ENCODE measurements around the gene SRGAP1. TPM values are rescaled to one million over a fixed set of nuclear protein-coding genes. Genes with fewer than 3 reads are reported as not detected.
"Not testable (repeated sequence)": the region's sequence is repeated elsewhere in the genome, so short reads cannot be mapped to it uniquely, and the experiment has no call there.

Gene SRGAP1
- total and polyA plus RNA-seq, 2 experiments from 2014 or later: 13.0 to 29.4 TPM

DNA sequence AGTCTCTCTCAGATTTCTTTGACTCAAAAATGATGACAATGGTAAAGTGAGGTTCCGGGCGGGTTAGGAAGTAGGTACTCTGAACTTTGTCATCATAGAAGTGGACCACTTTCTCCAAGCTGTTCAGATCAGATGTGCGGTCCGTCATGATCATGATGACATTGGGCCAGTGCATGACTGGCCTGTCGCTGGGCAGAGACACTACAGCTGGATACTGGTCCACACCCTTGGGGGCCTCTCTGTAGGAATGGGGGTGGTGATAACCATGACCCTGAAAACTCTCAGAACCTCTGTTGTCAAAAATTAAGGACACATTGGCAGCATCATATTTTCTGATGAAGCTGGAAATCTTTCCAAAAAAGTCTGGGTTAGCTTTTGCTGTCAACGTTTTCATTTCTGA is 349.4 kb downstream of the SRGAP1 start:
- H3K36me3 ChIP-seq (ENCODE audit: low read depth): no peaks in the 10 kb centered on the region
- H4K20me1 ChIP-seq (ENCODE audit: insufficient read depth): no peaks in the 10 kb centered on the region
- H3K9me3 ChIP-seq (ENCODE audit: low read depth): no peaks in the 10 kb centered on the region
- in situ Hi-C loops (cut with MboI): no loop called here
- no peaks in the 10 kb centered on the region for H3K4me1 ChIP-seq (ENCODE audit: insufficient read depth)
- no peak overlapping the region for H2AFZ ChIP-seq
- 88 to 91% methylated on average over 6 of the region's 6 CpGs for WGBS, 2 experiments (ENCODE audit: low coverage in 1 of 2, low lambda C conversion rate in 2 of 2, missing lambda C conversion rate in 2 of 2)
- no peak for DNase-seq
- H3K27ac ChIP-seq: no peak overlapping the region
- H3K79me2 ChIP-seq (ENCODE audit: insufficient read depth): no peaks in the 10 kb centered on the region
- no peak for TF ChIP-seq EZH2phosphoT487 (IDR thresholded peaks at IDR 0.05; ENCODE audit: insufficient read depth, low read depth)
- TF ChIP-seq EZH2 (IDR thresholded peaks at IDR 0.05; ENCODE audit: insufficient read depth, poor library complexity, severe bottlenecking): no peak
- no peaks in the 10 kb centered on the region for H3K27me3 ChIP-seq (replicated peaks; ENCODE audit: insufficient read depth)
- H3K4me2 ChIP-seq (ENCODE audit: unreplicated experiment): no peak overlapping the region
- H3K9ac ChIP-seq: no peak overlapping the region
- H3K9me2 ChIP-seq (ENCODE audit: insufficient read depth): no peaks in the 10 kb centered on the region
- no peak overlapping the region for H3K4me3 ChIP-seq
- H3F3A ChIP-seq (ENCODE audit: insufficient read depth): no peaks in the 10 kb centered on the region

GRCh38 chr12:64194333-64195149 is 350.0 kb downstream of the SRGAP1 start:
- H3K4me1 ChIP-seq (ENCODE audit: insufficient read depth): no peaks in the 10 kb centered on the region
- no peaks in the 10 kb centered on the region for H3K36me3 ChIP-seq (ENCODE audit: low read depth)
- no peak overlapping the region for H3K27ac ChIP-seq
- no peak overlapping the region for H3K9ac ChIP-seq
- no peak for DNase-seq
- no peaks in the 10 kb centered on the region for H3K79me2 ChIP-seq (ENCODE audit: insufficient read depth)
- H3K4me3 ChIP-seq: no peak overlapping the region
- H3K27me3 ChIP-seq (replicated peaks; ENCODE audit: insufficient read depth): no peaks in the 10 kb centered on the region
- no peak overlapping the region for H2AFZ ChIP-seq
- H4K20me1 ChIP-seq (ENCODE audit: insufficient read depth): no peaks in the 10 kb centered on the region
- no peaks in the 10 kb centered on the region for H3K9me3 ChIP-seq (ENCODE audit: low read depth)
- H3K9me2 ChIP-seq (ENCODE audit: insufficient read depth): no peaks in the 10 kb centered on the region
- no peak for TF ChIP-seq EZH2 (IDR thresholded peaks at IDR 0.05; ENCODE audit: insufficient read depth, poor library complexity, severe bottlenecking)
- no peak for TF ChIP-seq EZH2phosphoT487 (IDR thresholded peaks at IDR 0.05; ENCODE audit: insufficient read depth, low read depth)
- no peak overlapping the region for H3K4me2 ChIP-seq (ENCODE audit: unreplicated experiment)
- in situ Hi-C loops (cut with MboI): no loop called here
- H3F3A ChIP-seq (ENCODE audit: insufficient read depth): no peaks in the 10 kb centered on the region
- WGBS, 2 experiments (ENCODE audit: low coverage in 1 of 2, low lambda C conversion rate in 2 of 2, missing lambda C conversion rate in 2 of 2): 83 to 84% methylated on average over 7 of the region's 7 CpGs

- H3K9me2 ChIP-seq (ENCODE audit: insufficient read depth); H4K20me1 ChIP-seq (ENCODE audit: insufficient read depth); H3K9ac ChIP-seq; H3K4me2 ChIP-seq (ENCODE audit: unreplicated experiment); H3K4me3 ChIP-seq; H3K79me2 ChIP-seq (ENCODE audit: insufficient read depth); H3K27ac ChIP-seq; in situ Hi-C loops (cut with MboI); H2AFZ ChIP-seq; DNase-seq; H3K9me3 ChIP-seq (ENCODE audit: low read depth); H3K4me1 ChIP-seq (ENCODE audit: insufficient read depth); H3K27me3 ChIP-seq (replicated peaks; ENCODE audit: insufficient read depth); H3F3A ChIP-seq (ENCODE audit: insufficient read depth); H3K36me3 ChIP-seq (ENCODE audit: low read depth): not testable (repeated sequence)
- 81 to 85% methylated on average over 8 to 10 of the region's 15 CpGs for WGBS, 2 experiments (ENCODE audit: low coverage in 1 of 2, low lambda C conversion rate in 2 of 2, missing lambda C conversion rate in 2 of 2)
Measured at GRCh38 chr12:64195841-64196240, 351.3 kb downstream of the SRGAP1 start.

DNA sequence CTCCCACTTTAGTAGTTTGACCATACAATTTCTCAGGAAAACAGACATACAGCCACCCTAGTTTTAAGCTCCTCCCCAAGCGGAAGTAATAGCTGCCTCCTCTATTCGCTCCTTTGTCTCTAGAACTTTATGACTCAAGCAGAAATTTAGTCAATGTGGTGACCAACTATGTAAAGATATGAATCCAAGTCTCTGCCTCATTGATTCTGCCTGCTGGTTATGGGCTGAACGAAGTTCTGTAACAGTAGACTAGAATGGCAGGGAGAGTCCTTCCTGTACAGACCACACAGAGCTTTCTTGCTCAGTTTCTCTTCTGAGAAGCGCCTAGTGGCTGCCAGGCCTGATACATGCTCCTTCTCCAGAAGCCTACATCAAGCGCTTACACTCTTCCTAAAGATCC is 358.5 kb downstream of the SRGAP1 start:
- H3K36me3 ChIP-seq (ENCODE audit: low read depth): no peaks in the 10 kb centered on the region
- 96 to 98% methylated on average over 5 of the region's 5 CpGs for WGBS, 2 experiments (ENCODE audit: low coverage in 1 of 2, low lambda C conversion rate in 2 of 2, missing lambda C conversion rate in 2 of 2)
- no peak overlapping the region for H3K27ac ChIP-seq
- no peaks in the 10 kb centered on the region for H3F3A ChIP-seq (ENCODE audit: insufficient read depth)
- no peaks in the 10 kb centered on the region for H3K9me3 ChIP-seq (ENCODE audit: low read depth)
- no peaks in the 10 kb centered on the region for H3K79me2 ChIP-seq (ENCODE audit: insufficient read depth)
- no peaks in the 10 kb centered on the region for H3K9me2 ChIP-seq (ENCODE audit: insufficient read depth)
- H3K4me1 ChIP-seq (ENCODE audit: insufficient read depth): no peaks in the 10 kb centered on the region
- H3K4me3 ChIP-seq: no peak overlapping the region
- TF ChIP-seq EZH2phosphoT487 (IDR thresholded peaks at IDR 0.05; ENCODE audit: insufficient read depth, low read depth) (no peak), EZH2 (IDR thresholded peaks at IDR 0.05; ENCODE audit: insufficient read depth, poor library complexity, severe bottlenecking) (no peak)
- H3K27me3 ChIP-seq (replicated peaks; ENCODE audit: insufficient read depth): no peaks in the 10 kb centered on the region
- H3K9ac ChIP-seq: no peak overlapping the region
- no peaks in the 10 kb centered on the region for H4K20me1 ChIP-seq (ENCODE audit: insufficient read depth)
- no peak for DNase-seq
- in situ Hi-C loops (cut with MboI): no loop called here
- no peak overlapping the region for H2AFZ ChIP-seq
- no peak overlapping the region for H3K4me2 ChIP-seq (ENCODE audit: unreplicated experiment)
